ENCODE measurements around the gene GFPT1.

The GFPT1 gene

DNA sequence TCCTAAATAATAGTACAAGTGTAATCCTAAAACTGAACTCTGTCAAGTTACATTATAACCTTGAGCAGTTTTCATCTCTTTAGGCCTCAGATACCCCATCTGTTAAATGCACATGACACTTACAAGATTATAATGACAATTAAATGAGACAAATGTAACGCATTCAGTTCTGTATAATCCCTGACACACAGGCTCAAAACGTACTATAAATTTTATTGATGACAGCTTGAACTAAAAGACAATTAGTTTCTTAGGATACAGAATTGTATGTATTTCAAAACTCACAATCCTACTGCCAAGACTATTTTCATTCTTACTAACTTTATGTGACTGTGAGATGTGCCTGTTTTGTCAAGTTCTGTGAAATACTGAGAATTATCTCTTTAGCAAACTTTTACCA is 56.2 kb downstream of the GFPT1 start:
- DNase-seq = no peak

DNA sequence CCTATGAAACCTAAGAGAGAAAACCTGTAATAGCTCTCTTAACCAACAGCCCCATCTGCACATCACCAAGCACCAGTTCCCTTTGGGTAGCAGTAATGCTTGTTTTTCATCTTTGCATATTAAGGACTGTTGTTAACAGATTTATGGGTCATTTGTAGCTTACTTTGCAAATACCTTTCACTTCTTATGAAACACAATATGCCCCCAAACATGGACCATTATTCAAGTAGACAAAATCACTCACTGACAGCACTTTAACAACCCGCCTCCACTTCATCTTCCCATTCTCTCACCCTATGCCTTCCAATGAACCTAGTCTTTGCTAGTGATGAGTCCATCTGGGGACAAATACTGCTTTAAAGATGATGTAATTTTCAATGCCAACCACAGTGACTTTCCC is 64.4 kb downstream of the GFPT1 start:
- DNase-seq = no peak

DNA sequence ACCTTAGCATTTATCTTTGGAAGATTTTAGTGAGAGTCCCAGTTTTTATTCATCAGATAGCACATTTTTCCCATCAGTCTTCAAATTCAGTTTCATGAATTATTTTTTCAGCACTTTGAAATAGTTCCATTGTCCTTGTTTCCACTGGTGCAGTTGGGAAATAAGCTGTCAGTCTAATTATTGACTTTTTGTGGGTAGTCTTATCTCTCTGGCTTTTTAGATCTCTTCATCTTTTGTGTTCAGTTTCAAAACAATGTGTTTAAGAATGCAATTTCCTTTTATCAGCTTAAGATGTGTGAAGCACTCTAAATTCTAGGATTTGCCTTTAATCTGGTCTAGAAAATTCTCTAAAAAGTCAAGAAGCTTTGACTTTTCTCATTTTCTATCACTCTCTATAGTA is 70.5 kb downstream of the GFPT1 start:
- no peak for DNase-seq

DNA sequence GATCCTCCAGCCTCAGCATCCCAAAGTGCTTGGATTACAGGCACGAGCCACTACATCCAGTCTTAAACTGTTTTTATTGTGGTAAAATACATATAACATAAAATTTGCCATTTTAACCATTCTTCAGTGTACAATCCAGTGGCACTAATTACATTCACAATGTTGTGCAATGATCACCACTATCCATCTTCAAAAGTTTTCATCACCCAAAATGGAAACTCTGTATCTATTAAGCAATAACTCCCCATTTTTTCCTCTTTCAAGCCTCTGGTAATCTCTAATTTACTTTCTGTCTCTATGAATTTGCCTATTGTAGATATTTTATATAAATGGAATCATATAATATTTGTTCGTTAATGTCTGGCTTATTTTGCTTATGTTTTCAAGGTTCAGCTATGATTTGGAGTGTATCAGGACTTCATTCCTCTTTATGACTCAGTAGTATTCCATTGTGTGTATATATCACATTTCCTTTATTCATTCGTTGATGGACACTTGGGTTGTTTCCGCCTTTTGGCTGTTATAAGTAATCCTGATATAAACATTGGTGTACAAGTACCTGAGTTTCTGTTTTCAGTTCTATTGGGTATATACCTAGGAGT is 71.8 kb downstream of the GFPT1 start:
- no peak for DNase-seq

DNA sequence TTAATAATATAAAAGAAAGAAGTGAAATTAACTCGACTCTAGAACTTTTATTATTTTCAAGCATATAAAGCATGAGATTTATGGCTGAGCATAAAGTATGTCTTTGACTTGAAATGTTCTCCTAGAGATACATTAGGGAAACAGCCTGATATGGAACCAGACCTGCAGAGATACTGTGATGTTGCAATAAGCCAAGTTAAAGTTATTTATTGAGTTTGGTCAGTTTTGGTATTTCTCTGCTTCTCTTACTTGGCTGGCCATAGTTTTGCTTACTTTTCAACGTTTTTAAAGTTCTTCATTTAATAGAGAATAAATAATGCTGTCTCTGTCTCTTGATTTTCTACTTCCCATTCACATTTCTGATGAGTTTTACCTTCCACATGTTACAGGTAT is 76.0 kb downstream of the GFPT1 start:
- no peak for DNase-seq

DNA sequence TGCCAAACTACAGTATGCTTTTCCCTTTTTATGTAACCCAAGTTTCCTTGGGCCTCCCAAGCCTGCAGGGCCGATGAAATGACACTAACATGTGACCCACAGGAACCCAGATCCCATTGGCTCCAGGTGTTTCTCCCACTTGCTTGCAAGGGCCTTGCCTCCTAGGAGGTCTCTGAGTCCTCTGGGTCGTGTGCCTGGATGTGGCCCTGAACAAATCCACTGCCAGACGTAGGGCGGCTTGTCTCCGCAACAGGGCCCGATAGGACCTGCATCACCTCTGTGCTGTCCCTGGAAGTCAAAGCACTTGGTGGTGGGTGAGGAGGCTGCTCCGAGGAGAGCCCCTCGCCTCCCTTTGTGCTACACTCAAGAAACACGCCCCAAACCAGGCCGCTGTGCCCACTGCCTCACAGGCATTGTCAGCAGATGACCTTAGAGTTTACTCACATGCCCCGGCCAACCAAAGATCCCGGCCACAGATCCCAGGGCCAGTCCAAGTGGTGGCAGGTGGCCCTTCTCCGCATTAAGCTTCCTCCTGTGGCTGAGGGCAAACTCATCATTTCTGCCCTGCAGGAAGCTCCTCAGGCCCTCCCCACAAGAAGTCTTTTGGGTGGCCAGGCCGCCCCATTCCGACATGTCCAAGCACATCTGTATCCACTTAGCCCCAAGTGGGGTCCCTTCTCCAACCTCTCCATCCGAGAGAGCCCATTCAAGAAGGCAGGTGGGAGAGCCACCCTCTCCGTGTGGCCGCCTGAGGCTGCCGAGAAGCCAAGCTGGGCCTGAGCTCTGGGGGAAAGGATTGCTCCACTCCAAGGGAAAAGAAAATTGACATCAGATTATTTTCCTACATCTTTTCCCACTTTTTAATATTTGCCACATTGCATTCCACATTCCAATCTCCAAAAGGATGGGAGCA is 76.7 kb downstream of the GFPT1 start:
- no peak for DNase-seq

DNA sequence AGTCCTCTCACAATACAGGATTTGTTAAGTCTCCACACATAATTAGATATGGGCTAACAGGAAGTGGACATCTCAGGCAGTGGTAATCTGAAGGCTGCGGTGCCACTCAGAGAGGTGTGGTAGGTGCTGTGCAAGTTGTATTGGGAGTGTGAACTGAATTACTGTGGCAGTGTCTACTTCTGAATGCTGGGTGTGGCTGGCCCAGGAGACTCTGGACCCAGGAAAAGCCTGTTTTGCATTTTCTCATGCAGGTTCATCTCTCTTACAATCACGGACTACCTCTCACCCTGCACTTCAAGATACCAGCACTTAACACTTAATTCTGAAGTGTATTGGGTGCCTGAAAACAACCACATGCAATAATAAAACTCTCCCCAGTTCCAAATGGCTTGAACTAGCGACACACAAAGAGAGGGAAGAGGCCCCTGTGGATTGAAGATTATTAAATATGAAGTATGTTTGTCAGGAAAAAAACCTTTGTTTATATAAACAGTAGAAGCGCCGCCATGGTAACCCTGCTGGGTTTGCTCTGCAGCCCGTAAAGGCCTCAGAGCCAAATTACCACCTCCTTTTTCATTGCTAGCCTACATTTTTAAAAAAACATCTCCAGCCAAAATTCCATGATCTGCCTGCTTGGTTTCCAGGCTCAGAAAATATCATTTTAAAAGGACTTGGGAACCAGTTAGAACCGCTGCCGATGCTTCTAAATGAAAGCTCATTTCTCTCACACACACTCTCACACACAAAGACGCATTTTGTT is 77.5 kb downstream of the GFPT1 start:
- DNase-seq = no peak

DNA sequence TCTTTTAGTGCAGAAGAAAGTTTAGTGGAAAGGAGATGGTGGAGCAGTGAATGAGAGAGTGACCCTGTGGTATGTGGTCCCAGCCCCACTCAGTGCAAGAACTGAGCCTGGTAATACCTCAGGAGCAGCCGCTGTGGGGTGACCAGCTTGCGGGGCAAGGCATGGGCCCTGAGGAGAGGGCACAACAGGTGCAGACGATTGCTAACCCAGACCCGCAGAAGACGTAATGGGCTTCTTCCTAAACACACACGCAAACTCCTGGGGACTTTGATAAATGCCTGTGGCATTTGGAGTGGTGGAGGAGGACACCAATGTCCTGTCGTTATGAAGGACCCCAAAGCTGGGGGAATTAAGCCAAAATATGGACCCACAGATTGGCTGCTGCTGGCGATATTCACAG is 78.7 kb downstream of the GFPT1 start:
- DNase-seq = no peak

DNA sequence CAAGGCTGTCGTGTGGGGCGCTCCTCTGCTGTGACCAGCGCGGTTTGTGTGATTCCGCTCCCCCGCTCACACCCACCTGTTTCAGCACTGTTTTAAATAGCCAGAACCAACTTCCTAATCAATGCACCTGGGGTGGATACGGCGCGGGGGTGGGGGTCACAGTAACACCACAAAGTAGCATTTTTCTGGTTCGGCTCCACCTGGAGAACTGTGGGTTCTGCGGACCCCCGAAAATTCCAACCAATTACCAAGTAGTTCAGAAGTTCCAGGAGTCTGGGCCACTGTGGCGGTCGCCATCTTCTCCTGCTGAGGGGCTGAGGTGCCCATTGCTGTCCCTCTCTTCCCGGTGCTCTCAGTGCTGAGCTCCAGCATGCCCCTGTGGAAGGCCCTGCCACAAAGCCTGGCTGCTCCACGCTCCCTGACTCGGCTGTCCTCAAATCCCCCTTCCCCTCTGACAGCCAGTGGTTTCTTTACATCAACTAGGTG is 79.4 kb downstream of the GFPT1 start:
- DNase-seq = no peak

DNA sequence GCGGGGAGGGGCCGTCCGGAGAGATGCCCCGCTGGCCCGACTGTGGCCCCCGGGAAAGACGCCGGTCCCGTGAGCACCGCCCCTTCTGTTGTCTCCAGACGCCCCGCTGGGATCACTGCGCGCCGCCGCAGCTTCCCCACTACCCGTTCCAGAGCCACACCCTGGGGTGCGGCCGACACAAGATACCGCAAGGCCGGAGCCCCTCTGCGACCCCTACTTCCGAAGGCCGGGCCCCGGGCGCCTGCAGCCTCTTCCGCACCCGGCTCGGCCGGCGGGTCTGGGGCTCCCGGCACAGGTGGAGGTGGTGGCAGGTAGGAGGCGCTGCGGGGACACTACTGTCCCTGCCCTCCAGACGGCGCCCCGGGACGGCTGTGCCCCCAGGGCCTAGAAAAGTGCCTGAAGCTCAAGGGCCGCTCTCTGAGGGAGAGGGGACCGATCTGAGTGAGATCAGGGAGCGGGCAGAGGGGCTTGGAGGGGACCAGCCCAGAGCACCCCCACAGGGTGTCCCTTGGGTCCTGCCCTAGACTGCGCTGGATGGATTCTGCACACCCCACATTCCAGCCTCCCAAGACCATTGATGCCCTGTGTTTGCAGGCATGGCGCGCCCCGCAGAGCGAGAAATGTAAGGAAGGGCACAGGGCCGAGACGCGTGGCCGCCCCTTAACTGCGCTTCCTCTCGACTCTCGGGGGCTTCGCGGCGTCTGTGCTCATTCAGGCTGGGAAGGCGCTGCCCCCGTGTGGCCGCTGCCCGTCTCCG is 80.0 kb downstream of the GFPT1 start:
- DNase-seq = peak in 44 of 51 donors; percentile 15 to 80 (median 49)

DNA sequence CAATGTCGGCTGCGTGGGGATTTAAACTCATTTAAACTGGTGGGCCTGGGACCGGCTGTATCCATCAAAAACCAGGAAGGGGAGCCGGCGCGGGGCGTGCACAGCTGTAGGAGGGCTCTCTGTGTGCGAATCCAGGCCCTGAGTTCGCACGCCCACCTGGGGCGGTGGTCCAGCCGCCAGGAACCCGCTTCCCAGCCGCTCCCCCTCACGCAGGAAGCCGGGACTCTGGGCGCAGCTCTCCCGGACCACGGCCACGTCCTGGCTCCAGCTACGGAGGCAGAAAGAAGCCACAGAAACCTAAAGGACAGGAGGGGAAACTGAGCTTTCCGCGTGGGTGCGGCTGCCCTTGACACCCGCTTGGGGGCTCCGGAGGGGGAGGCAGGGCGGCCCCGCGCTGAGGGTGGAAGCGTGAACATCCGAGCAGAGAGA is 80.6 kb downstream of the GFPT1 start:
- DNase-seq = peak in 1 of 51 donors; percentile 3

DNA sequence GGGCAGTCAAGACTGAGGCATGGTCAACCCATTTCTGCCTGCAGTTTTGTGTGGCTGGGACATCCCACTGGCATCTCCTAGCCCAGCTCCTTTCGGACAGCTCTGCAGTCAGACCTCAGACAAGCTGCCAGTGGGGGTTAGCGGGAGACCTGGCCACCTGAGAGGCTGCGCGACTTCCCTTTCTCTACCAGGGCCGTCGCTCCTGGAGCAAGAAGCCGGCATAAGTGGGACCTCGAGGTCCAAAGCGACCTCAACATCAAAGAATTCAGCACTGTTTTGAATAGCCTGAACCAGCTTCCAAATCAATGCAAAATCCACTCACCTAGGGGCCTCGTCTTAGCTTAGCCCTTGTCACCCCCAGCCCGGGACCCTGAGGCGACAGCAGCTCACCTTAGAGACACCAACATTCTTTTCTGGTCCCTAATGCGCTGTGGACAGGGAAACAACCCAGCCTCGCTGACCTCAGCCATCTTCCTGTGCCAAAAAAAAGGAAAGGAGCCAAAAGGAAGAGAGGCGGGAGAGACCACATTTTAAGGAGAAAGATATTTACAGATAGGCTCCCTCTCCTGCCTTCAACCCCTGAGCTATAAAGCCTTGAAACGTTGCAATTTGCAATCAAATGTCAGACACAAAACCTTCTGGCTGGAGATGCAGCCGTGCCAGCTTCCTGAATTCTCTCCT is 81.2 kb downstream of the GFPT1 start:
- DNase-seq = no peak

DNA sequence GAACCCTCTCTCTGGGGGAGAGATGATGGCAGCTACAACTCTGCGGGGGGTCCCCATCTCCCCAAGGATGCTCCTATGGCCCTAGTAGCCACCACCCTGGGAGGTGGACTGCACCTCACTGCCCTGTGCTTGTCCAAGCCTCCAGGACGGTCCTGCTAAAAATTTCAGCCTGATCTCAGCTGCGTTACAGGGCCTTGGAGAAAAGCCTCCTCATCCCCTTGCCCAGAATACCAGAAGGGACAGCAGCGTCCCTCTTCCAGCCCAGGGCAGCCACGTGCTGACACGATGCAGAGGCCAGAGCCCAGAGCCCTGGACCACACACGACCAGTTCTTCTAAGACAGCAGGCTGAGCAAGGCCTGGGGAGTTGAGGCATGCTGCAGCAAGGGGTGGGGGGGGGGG is 81.9 kb downstream of the GFPT1 start:
- no peak for DNase-seq

DNA sequence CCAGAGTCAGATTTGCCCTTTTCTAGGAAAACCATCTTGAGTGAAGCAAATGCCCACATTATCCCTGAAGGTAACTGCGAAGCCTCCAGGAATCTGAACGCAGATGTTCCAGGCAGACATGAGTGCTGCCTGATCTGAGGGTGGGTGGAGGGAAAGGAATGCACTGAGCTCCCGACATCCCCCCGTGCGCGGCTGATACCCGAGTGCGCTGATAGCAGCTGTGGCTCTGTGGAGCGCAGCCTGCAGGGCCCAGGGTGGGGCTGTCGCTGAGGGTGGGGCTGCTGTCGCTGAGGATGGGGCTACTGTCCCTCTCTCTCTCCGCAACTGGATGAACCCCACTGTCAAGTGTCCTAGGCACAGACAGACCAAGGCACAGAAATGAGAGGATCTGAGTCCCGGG is 82.4 kb downstream of the GFPT1 start:
- DNase-seq = no peak

DNA sequence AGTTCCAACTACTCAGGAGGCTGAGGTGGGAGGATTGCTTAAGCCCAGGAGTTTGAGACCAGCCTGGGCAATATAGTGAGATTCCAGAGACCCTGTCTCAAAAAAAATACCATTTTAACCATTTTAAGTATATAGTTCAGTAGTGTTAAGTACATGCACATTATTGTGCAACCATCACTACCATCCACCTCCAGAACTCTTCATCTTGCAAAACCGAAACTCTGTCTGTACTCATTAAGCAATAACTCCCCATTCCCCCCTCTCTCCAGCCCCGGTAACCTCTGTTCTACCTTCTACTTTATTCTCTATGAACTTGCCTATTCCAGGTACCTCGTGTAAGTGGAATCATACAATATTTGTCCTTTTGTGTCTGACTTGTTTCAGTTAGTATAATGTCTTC is 86.4 kb downstream of the GFPT1 start:
- no peak for DNase-seq

DNA sequence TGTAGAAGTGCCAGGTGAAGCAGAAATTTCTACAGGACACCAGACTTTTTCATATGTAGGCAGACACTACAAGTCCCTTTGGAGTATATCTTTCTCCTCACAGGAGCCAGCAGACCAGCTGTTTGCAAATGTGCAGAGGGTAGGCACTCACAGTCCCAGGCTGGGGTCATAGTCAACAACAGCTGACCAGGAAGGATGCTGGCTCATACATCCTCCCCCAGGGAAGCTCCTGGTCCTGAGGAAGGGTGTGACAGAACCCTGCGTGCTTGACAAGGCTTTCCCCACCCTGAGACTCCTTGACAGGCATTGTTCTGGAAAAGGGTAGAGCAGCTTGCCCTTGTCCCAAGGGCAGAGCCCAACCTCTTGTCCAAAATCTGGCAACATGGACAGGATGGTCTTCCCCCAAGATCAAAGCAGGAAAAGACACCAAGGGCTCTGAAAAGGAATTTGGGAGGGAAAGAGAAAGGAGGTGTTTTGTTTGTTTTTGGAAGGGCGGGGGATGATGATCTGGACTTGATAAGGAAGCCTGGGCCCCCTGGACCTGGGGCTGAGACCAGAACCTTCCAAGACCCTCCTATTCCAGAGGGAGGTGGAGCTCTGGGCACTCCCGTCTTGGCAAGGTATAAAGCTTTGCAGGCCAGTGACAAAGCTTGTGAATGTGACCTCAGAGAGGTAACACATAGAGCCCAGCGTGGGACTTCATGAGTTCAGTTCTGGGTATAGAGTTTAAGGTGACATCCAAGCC is 87.1 kb downstream of the GFPT1 start:
- no peak for DNase-seq

DNA sequence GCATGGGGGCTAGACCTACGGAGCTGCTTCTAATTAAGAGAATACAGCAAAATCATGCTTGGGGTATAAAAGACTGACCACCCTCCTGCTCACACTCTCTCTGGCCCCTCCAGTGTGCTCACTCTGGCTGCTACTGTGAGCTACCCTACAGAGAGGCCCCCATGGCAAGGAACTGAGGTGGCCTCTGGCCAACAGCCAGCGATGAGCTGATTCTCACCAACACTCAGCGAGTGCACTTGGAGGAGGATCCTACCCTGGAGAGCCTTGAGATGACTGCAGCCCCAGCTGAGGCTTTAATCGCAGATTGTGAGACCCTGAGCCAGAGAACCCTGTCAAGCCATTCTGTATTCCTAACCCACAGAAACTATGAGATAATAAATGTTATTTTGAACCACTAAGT is 88.2 kb downstream of the GFPT1 start:
- no peak for DNase-seq

DNA sequence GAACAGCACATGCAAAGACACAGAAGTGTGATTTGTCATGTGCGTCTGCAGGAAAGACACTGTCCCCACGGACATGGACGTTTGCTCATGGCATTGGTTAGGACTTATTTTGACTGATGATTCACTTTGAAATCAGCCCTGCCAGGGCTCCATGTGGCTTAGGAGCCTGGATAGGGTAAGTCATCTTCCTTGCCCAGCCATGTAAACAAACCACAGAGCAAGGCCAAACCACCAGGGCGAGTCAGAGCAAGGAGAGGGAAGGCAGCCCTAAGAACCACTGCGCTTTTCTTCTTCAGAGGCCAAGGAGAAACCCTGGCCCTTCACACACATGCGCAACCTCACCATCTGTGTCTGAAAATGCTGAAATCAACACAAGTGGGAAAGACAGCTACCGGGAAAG is 88.8 kb downstream of the GFPT1 start:
- DNase-seq = no peak

DNA sequence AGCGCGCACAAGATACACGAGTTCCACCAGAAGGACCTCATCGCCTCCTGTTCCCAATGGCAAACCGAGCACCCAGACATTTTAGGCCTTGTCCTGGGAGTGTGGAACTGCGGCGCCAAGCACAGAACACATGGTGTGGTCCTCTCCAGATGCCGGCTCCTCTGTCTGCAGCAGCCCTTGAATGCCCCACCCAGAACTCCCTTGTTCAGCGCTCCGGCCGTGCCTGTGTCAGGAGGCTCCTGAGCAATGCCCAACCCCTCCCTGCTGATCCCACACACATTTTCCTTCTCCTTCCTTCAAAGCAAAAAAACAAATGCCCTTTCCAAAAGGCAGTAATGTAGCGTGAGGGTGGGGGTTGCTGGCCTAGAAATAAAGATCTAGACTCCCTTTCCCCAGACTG is 89.8 kb downstream of the GFPT1 start:
- no peak for DNase-seq

DNA sequence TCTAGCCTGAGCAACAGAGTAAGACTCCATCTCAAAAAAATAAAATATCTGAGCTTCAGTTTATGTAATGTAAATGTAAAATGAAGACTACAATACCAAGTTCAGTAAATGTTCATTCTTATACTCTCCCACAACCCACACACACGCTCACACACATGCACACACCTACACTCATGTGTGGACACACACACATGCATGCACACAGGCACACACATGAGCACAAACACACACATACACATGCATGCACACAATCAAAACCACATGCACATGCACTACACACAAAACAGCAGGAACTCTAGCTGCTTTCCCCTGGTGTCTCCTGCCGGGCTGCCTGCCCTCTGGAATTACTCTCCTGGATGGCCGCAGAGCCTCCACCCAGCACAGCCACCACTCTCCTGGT is 90.6 kb downstream of the GFPT1 start:
- no peak for DNase-seq
